Lung (tissue), 12 donors: ENCODE results near the gene HLA-DMA. TPM values are rescaled to one million over a fixed set of nuclear protein-coding genes. Genes with fewer than 3 reads are reported as not detected.
A peak's percentile ranks its signal among the peaks of the same experiment; 100 is the strongest.

ENCODE experiments used
- ATAC-seq: fragments of 200-7000 bp; cut with Tn5 transposase; one replicate; pipeline ENCODE4 v1.9.1; 2020; ENCODE audit warnings: moderate number of reproducible peaks; ENCODE audit not compliant: insufficient read depth, low FRiP score
- DNase-seq, 3 donors: peaks; one replicate each; pipeline ENCODE4 v3.0.0-alpha.2; 2013 to 2017
- H3K27ac ChIP-seq, 2 donors: one replicate each; pipeline ENCODE4 v1.5.1; 2013; ENCODE audit warnings: mild to moderate bottlenecking in 2 of 2, moderate library complexity in 2 of 2, control low read depth in 1 of 2, inconsistent platforms in 1 of 2, low read depth in 1 of 2, low read length in 1 of 2
- H3K27me3 ChIP-seq, 3 donors: one replicate each; pipeline ENCODE4 v1.5.1; 2013; ENCODE audit warnings: low read length in 2 of 3; ENCODE audit not compliant: control insufficient read depth in 3 of 3, insufficient read depth in 3 of 3
- H3K36me3 ChIP-seq, 4 donors: one replicate each; pipeline ENCODE4 v1.5.1; 2013; ENCODE audit warnings: low read length in 4 of 4, mild to moderate bottlenecking in 1 of 4, moderate library complexity in 1 of 4; ENCODE audit not compliant: control insufficient read depth in 4 of 4, insufficient read depth in 4 of 4
- H3K4me1 ChIP-seq, 5 donors: one replicate each; pipeline ENCODE4 v1.5.1; 2013; ENCODE audit warnings: low read length in 5 of 5, mild to moderate bottlenecking in 2 of 5, moderate library complexity in 1 of 5; ENCODE audit not compliant: control insufficient read depth in 5 of 5, insufficient read depth in 5 of 5
- H3K4me3 ChIP-seq: one replicate; pipeline ENCODE4 v1.5.1; 2013; ENCODE audit warnings: mild to moderate bottlenecking, control low read depth, moderate library complexity
- H3K9ac ChIP-seq, 2 donors: one replicate each; pipeline ENCODE4 v1.5.1; 2013; ENCODE audit warnings: low read length in 2 of 2, control low read depth in 1 of 2; ENCODE audit not compliant: insufficient read depth in 1 of 2
- H3K9me3 ChIP-seq, 4 donors: one replicate each; pipeline ENCODE4 v1.5.1; 2013; ENCODE audit warnings: low read length in 3 of 4, mild to moderate bottlenecking in 1 of 4, moderate library complexity in 1 of 4; ENCODE audit not compliant: control insufficient read depth in 4 of 4, insufficient read depth in 3 of 4
- CTCF ChIP-seq: IDR thresholded peaks from 2 replicates; pipeline ENCODE4 v1.5.1; 2012; ENCODE audit warnings: mild to moderate bottlenecking; ENCODE audit errors: control extremely low read depth, extremely low read depth
- WGBS, 2 donors: extraction: QIAGEN DNeasy Blood & Tissue Kit; methylation state at CpG; one replicate each; pipeline ENCODE4 v1.1.7; 2013; 5-methylcytosine and 5-hydroxymethylcytosine counted together
- polyA plus RNA-seq, 2 donors: library from polyadenylated mRNA; stranded (reverse); fragments of 200-250 nt; gene quantifications; one replicate each; pipeline ENCODE4 v1.2.1, GENCODE V29; 2013
- total RNA-seq, 2 donors: library from RNA; depleted of rRNA in 1 of 2; stranded (reverse); fragments of >200 nt in 1 of 2; gene quantifications; one replicate each; pipeline ENCODE4 v1.2.1, GENCODE V29; 2014 to 2021
- donor health status: control.
- donor health status: control.
- donor health status: Bipolar disorder and iron deficiency.
- donor health status: healthy.
- donor health status: DM: yes; HTN: yes; CAD: no.

The HLA-DMA gene
- total and polyA plus RNA-seq, 4 donors, result 76.8 to 240 (median 118) TPM

GRCh38 chr6:32970413-32971241 is 17.7 kb upstream of the HLA-DMA start:
- ATAC-seq (peak; percentile 30), DNase-seq (peak; percentile 92 to 96 (median 94))
- Histone ChIP-seq H3K9me3 (no peaks in the 10 kb centered on the region), H3K9ac (peak overlapping the region; percentile 99 to 100), H3K27ac (peak overlapping the region; percentile 93 to 98), H3K4me1 (peaks cover 1 to 43% (median 6%) of the 10 kb centered on the region in 5 donors), H3K4me3 (peak overlapping the region; percentile 84), H3K36me3 (peaks cover 15 to 41% (median 19%) of the 10 kb centered on the region in 4 donors), H3K27me3 (no peaks in the 10 kb centered on the region)
- TF ChIP-seq CTCF, result no peak
- WGBS, 2 donors, result 0 to 1% methylated on average over 37 to 43 of the region's 43 CpGs

GRCh38 chr6:32969685-32970412 is 17.0 kb upstream of the HLA-DMA start:
- H3K9ac ChIP-seq, result peak overlapping the region; percentile 95 to 96
- no peaks in the 10 kb centered on the region for H3K9me3 ChIP-seq
- H3K4me1 ChIP-seq, result peaks cover 0 to 37% (median 6%) of the 10 kb centered on the region in 5 donors
- DNase-seq, result peak; percentile 87 to 91 (median 87)
- peak overlapping the region; percentile 93 to 98 for H3K27ac ChIP-seq
- no peak for TF ChIP-seq CTCF
- peaks cover 10 to 36% (median 16%) of the 10 kb centered on the region in 4 donors for H3K36me3 ChIP-seq
- H3K4me3 ChIP-seq, result peak overlapping the region; percentile 84
- peak; percentile 2 for ATAC-seq
- H3K27me3 ChIP-seq, result no peaks in the 10 kb centered on the region
- WGBS, 2 donors, result 0% methylated on average over 19 of the region's 19 CpGs

- DNase-seq (peak; percentile 86 to 91 (median 89)), ATAC-seq (no peak)
- WGBS, 2 donors, result 0% methylated on average over 39 to 40 of the region's 40 CpGs
- Histone ChIP-seq H3K9me3 (no peaks in the 10 kb centered on the region), H3K4me1 (peaks cover 0 to 30% (median 6%) of the 10 kb centered on the region in 5 donors), H3K9ac (peak overlapping the region; percentile 95 to 96), H3K4me3 (peak overlapping the region; percentile 84), H3K36me3 (peaks cover 5 to 30% (median 9%) of the 10 kb centered on the region in 4 donors), H3K27me3 (no peaks in the 10 kb centered on the region), H3K27ac (peak overlapping the region; percentile 93 to 98)
- no peak for TF ChIP-seq CTCF
Observed at GRCh38 chr6:32968867-32969684, 16.2 kb upstream of the HLA-DMA start.
